ENCODE data around the gene GPR35. TPM values are rescaled to one million over a fixed set of nuclear protein-coding genes. Genes with fewer than 3 reads are reported as not detected.

Gene GPR35
- total RNA-seq, 1 experiment from 2014 or later, result 2.4 TPM

DNA sequence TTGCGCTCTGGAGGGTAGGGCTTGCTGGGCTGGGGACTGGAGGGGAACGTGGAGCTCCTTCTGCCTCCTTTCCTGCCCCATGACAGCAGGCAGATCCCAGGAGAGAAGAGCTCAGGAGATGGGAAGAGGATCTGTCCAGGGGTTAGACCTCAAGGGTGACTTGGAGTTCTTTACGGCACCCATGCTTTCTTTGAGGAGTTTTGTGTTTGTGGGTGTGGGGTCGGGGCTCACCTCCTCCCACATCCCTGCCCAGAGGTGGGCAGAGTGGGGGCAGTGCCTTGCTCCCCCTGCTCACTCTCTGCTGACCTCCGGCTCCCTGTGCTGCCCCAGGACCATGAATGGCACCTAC, 4.3 kb downstream of the GPR35 start:
- no peaks in the 10 kb centered on the region for H3F3A ChIP-seq (ENCODE audit: low read length, unreplicated experiment)
- no peak overlapping the region for H2AFZ ChIP-seq (ENCODE audit: low read length)
- DNase-seq (no peak), ATAC-seq (no peak)
- H3K9ac ChIP-seq (ENCODE audit: low read length), result no peak overlapping the region
- no peaks in the 10 kb centered on the region for H3K27me3 ChIP-seq (ENCODE audit: low read length)
- H4K20me1 ChIP-seq (ENCODE audit: low read length), result no peaks in the 10 kb centered on the region
- H3K27ac ChIP-seq (ENCODE audit: low read length), result no peak overlapping the region
- no peak for TF ChIP-seq EZH2 (IDR thresholded peaks at IDR 0.05; ENCODE audit: low read length, unreplicated experiment)
- no peak for TF ChIP-seq EZH2phosphoT487 (IDR thresholded peaks at IDR 0.05; ENCODE audit: borderline replicate concordance, low read length)
- TF ChIP-seq CTCF (conservative IDR thresholded peaks at IDR 0.05; ENCODE audit: low read depth, low read length), result no peak
- no peaks in the 10 kb centered on the region for H3K9me3 ChIP-seq (ENCODE audit: low read length)
- H3K36me3 ChIP-seq (ENCODE audit: low read depth, low read length), result no peaks in the 10 kb centered on the region
- H3K4me1 ChIP-seq (ENCODE audit: insufficient read depth, low read length), result no peaks in the 10 kb centered on the region
- BruUV-seq (replicated peaks), result no TSS peak
- H3K9me2 ChIP-seq (replicated peaks; ENCODE audit: low read length), result no peaks in the 10 kb centered on the region
- intact Hi-C loops (cut with micrococcal nuclease), result no loop called here
- ChIA-PET POLR2A (ENCODE audit: unreplicated experiment) (interaction anchor here (0.5 kb wide), 1 partner anchor 1974 kb away, joined by 3 read pairs; no protein-coding TSS in a partner anchor), CTCF (no interaction called here)
- no peaks in the 10 kb centered on the region for H3K79me2 ChIP-seq (ENCODE audit: low read length)
- no peak overlapping the region for H3K4me3 ChIP-seq (ENCODE audit: low read length)
- H3K4me2 ChIP-seq (ENCODE audit: low read length), result no peak overlapping the region

DNA sequence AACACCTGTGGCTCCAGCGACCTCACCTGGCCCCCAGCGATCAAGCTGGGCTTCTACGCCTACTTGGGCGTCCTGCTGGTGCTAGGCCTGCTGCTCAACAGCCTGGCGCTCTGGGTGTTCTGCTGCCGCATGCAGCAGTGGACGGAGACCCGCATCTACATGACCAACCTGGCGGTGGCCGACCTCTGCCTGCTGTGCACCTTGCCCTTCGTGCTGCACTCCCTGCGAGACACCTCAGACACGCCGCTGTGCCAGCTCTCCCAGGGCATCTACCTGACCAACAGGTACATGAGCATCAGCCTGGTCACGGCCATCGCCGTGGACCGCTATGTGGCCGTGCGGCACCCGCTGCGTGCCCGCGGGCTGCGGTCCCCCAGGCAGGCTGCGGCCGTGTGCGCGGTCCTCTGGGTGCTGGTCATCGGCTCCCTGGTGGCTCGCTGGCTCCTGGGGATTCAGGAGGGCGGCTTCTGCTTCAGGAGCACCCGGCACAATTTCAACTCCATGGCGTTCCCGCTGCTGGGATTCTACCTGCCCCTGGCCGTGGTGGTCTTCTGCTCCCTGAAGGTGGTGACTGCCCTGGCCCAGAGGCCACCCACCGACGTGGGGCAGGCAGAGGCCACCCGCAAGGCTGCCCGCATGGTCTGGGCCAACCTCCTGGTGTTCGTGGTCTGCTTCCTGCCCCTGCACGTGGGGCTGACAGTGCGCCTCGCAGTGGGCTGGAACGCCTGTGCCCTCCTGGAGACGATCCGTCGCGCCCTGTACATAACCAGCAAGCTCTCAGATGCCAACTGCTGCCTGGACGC, 4.9 kb downstream of the GPR35 start:
- Histone ChIP-seq H3K27ac (ENCODE audit: low read length) (no peak overlapping the region), H4K20me1 (ENCODE audit: low read length) (no peaks in the 10 kb centered on the region), H3K9ac (ENCODE audit: low read length) (no peak overlapping the region), H3K9me2 (replicated peaks; ENCODE audit: low read length) (no peaks in the 10 kb centered on the region), H3K79me2 (ENCODE audit: low read length) (no peaks in the 10 kb centered on the region), H2AFZ (ENCODE audit: low read length) (no peak overlapping the region), H3K4me1 (ENCODE audit: insufficient read depth, low read length) (no peaks in the 10 kb centered on the region), H3K36me3 (ENCODE audit: low read depth, low read length) (no peaks in the 10 kb centered on the region), H3F3A (ENCODE audit: low read length, unreplicated experiment) (no peaks in the 10 kb centered on the region), H3K9me3 (ENCODE audit: low read length) (no peaks in the 10 kb centered on the region), H3K27me3 (ENCODE audit: low read length) (no peaks in the 10 kb centered on the region), H3K4me2 (ENCODE audit: low read length) (no peak overlapping the region), H3K4me3 (ENCODE audit: low read length) (no peak overlapping the region)
- ChIA-PET POLR2A (ENCODE audit: unreplicated experiment) (interaction anchor here (0.5 kb wide), 1 partner anchor 1974 kb away, joined by 3 read pairs; no protein-coding TSS in a partner anchor), CTCF (no interaction called here)
- ATAC-seq (no peak), DNase-seq (no peak)
- intact Hi-C loops (cut with micrococcal nuclease), result no loop called here
- TF ChIP-seq CTCF (conservative IDR thresholded peaks at IDR 0.05; ENCODE audit: low read depth, low read length), result no peak
- no peak for TF ChIP-seq EZH2phosphoT487 (IDR thresholded peaks at IDR 0.05; ENCODE audit: borderline replicate concordance, low read length)
- no peak for TF ChIP-seq EZH2 (IDR thresholded peaks at IDR 0.05; ENCODE audit: low read length, unreplicated experiment)
- no TSS peak for BruUV-seq (replicated peaks)

DNA sequence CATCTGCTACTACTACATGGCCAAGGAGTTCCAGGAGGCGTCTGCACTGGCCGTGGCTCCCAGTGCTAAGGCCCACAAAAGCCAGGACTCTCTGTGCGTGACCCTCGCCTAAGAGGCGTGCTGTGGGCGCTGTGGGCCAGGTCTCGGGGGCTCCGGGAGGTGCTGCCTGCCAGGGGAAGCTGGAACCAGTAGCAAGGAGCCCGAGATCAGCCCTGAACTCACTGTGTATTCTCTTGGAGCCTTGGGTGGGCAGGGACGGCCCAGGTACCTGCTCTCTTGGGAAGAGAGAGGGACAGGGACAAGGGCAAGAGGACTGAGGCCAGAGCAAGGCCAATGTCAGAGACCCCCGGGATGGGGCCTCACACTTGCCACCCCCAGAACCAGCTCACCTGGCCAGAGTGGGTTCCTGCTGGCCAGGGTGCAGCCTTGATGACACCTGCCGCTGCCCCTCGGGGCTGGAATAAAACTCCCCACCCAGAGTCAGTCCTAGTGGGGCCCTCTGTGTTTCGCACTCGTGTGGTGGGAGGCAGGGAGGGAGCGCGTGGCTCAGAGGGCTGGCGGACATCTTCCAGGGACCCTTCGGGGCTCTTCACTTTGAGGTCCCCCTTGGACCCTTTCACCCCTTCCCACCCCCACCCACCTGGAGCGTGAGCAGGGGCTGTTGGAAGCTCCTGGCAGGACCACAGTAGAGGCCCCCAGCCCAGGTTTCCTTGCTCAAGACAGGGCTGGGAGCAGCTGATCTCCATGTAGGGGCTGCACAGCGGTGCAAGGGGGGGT, 5.7 kb downstream of the GPR35 start:
- Histone ChIP-seq H3K36me3 (ENCODE audit: low read depth, low read length) (no peaks in the 10 kb centered on the region), H3K9me2 (replicated peaks; ENCODE audit: low read length) (no peaks in the 10 kb centered on the region), H2AFZ (ENCODE audit: low read length) (no peak overlapping the region), H3K4me3 (ENCODE audit: low read length) (no peak overlapping the region), H3K9ac (ENCODE audit: low read length) (no peak overlapping the region), H4K20me1 (ENCODE audit: low read length) (no peaks in the 10 kb centered on the region), H3K4me2 (ENCODE audit: low read length) (no peak overlapping the region), H3K27ac (ENCODE audit: low read length) (no peak overlapping the region), H3K9me3 (ENCODE audit: low read length) (no peaks in the 10 kb centered on the region), H3K79me2 (ENCODE audit: low read length) (no peaks in the 10 kb centered on the region), H3K27me3 (ENCODE audit: low read length) (no peaks in the 10 kb centered on the region), H3F3A (ENCODE audit: low read length, unreplicated experiment) (no peaks in the 10 kb centered on the region), H3K4me1 (ENCODE audit: insufficient read depth, low read length) (no peaks in the 10 kb centered on the region)
- intact Hi-C loops (cut with micrococcal nuclease), result no loop called here
- POLR2A ChIA-PET (ENCODE audit: unreplicated experiment), result no interaction called here
- CTCF ChIA-PET, result no interaction called here
- DNase-seq (no peak), ATAC-seq (no peak)
- no TSS peak for BruUV-seq (replicated peaks)
- TF ChIP-seq EZH2 (IDR thresholded peaks at IDR 0.05; ENCODE audit: low read length, unreplicated experiment), result no peak
- TF ChIP-seq CTCF (conservative IDR thresholded peaks at IDR 0.05; ENCODE audit: low read depth, low read length), result no peak
- no peak for TF ChIP-seq EZH2phosphoT487 (IDR thresholded peaks at IDR 0.05; ENCODE audit: borderline replicate concordance, low read length)

Measured in PC-3 (cell line).